GM12891 (cell line): ENCODE results near the gene FSTL4.

Source experiments
- PAX5 ChIP-seq: IDR thresholded peaks from 2 replicates; pipeline ENCODE4 v1.6.1; 2011; ENCODE audit warnings: low read length, moderate library complexity, mild to moderate bottlenecking; ENCODE audit not compliant: insufficient read depth, severe bottlenecking
- POLR2A ChIP-seq: IDR thresholded peaks from 2 replicates; pipeline ENCODE4 v1.6.1; 2011; ENCODE audit warnings: low read depth, low read length, control low read depth
- POLR2AphosphoS5 ChIP-seq: IDR thresholded peaks from 2 replicates; pipeline ENCODE4 v1.6.1; 2011; ENCODE audit warnings: low read depth, low read length, control low read depth
- SPI1 ChIP-seq: IDR thresholded peaks from 2 replicates; pipeline ENCODE4 v1.6.1; 2011; ENCODE audit warnings: low read depth, low read length, control low read depth
- TAF1 ChIP-seq: IDR thresholded peaks from 2 replicates; pipeline ENCODE4 v1.6.1; 2011; ENCODE audit warnings: low read depth, low read length, control low read depth

GRCh38 chr5:133269691-133270090, 342.6 kb downstream of the FSTL4 start:
- no peak for TF ChIP-seq POLR2A
- no peak for TF ChIP-seq TAF1
- no peak for TF ChIP-seq POLR2AphosphoS5
- no peak for TF ChIP-seq SPI1
- no peak for TF ChIP-seq PAX5
